GM18861 (cell line): ENCODE data around the gene MOAP1.
A peak's percentile ranks its signal among the peaks of the same experiment; 100 is the strongest.
"Not testable (repeated sequence)": the region's sequence is repeated elsewhere in the genome, so short reads cannot be mapped to it uniquely, and the experiment has no call there.

ENCODE experiments used
- ATAC-seq: cut with Tn5 transposase; IDR thresholded peaks from one replicate; pipeline ENCODE4 v1.9.1; 2021; ENCODE audit not compliant: unreplicated experiment

Gene MOAP1

GRCh38 chr14:93185349-93185720 lies 638 bp upstream of the MOAP1 start:
- ATAC-seq, result no peak

- ATAC-seq, result no peak
Measured at GRCh38 chr14:93183596-93184317, 940 bp downstream of the MOAP1 start.

- no peak for ATAC-seq
Measured at GRCh38 chr14:93175492-93175891, 9.2 kb downstream of the MOAP1 start.

GRCh38 chr14:93174731-93175130 lies 10.0 kb downstream of the MOAP1 start:
- ATAC-seq, result not testable (repeated sequence)

- ATAC-seq, result no peak
Measured at GRCh38 chr14:93173943-93174395, 10.7 kb downstream of the MOAP1 start.

- ATAC-seq, result no peak
Measured at GRCh38 chr14:93171376-93171775, 13.3 kb downstream of the MOAP1 start.

- not testable (repeated sequence) for ATAC-seq
Measured at GRCh38 chr14:93170141-93170540, 14.6 kb downstream of the MOAP1 start.

GRCh38 chr14:93169619-93170018 lies 15.1 kb downstream of the MOAP1 start:
- not testable (repeated sequence) for ATAC-seq

- ATAC-seq, result not testable (repeated sequence)
Measured at GRCh38 chr14:93168610-93169009, 16.1 kb downstream of the MOAP1 start.

- not testable (repeated sequence) for ATAC-seq
Measured at GRCh38 chr14:93165271-93166265, 19.1 kb downstream of the MOAP1 start.

- peak; percentile 48 for ATAC-seq
Measured at GRCh38 chr14:93163564-93163963, 21.1 kb downstream of the MOAP1 start.

GRCh38 chr14:93161411-93161940 lies 23.2 kb downstream of the MOAP1 start:
- ATAC-seq, result no peak

- ATAC-seq, result no peak
Measured at GRCh38 chr14:93160353-93160801, 24.3 kb downstream of the MOAP1 start.

- ATAC-seq, result not testable (repeated sequence)
Measured at GRCh38 chr14:93159625-93160352, 24.9 kb downstream of the MOAP1 start.

GRCh38 chr14:93158349-93158748 lies 26.3 kb downstream of the MOAP1 start:
- ATAC-seq, result not testable (repeated sequence)

- no peak for ATAC-seq
Measured at GRCh38 chr14:93156693-93157369, 27.9 kb downstream of the MOAP1 start.

GRCh38 chr14:93155667-93156066 lies 29.0 kb downstream of the MOAP1 start:
- ATAC-seq, result no peak

GRCh38 chr14:93153121-93153520 lies 31.6 kb downstream of the MOAP1 start:
- ATAC-seq, result no peak

- ATAC-seq, result no peak
Measured at GRCh38 chr14:93150227-93151208, 34.2 kb downstream of the MOAP1 start.
